Kidney epithelial cell (primary cell): ENCODE results near the gene CDKN2AIPNL. TPM values are rescaled to one million over a fixed set of nuclear protein-coding genes. Genes with fewer than 3 reads are reported as not detected.
"Not testable (repeated sequence)": the region's sequence is repeated elsewhere in the genome, so short reads cannot be mapped to it uniquely, and the experiment has no call there.

Source experiments
- DNase-seq: peaks from one replicate; pipeline ENCODE4 v3.0.0-alpha.2; 2010; ENCODE audit warnings: low read depth
- H3K27me3 ChIP-seq: 2 replicates; pipeline ENCODE4 v1.6.0; 2011; ENCODE audit warnings: low read length; ENCODE audit not compliant: control insufficient read depth, insufficient read depth
- H3K36me3 ChIP-seq: 2 replicates; pipeline ENCODE4 v1.5.1; 2011; ENCODE audit warnings: low read length; ENCODE audit not compliant: control insufficient read depth, insufficient read depth
- H3K4me3 ChIP-seq: 2 replicates; pipeline ENCODE4 v1.5.1; 2011; ENCODE audit warnings: low read depth, mild to moderate bottlenecking, control low read depth, low read length
- total RNA-seq: library from RNA; depleted of rRNA; stranded (reverse); fragments of >200 nt; gene quantifications from 2 replicates; pipeline ENCODE4 v1.2.3, GENCODE V29; 2015
- TF ChIP-seq, protein P1 (sequence below): IDR thresholded peaks from 2 replicates; pipeline ENCODE4 v1.5.1; 2011; ENCODE audit warnings: mild to moderate bottlenecking, moderate library complexity, low read length, control low read depth, inconsistent platforms; ENCODE audit not compliant: insufficient read depth, poor library complexity, severe bottlenecking

CDKN2AIPNL gene
- total RNA-seq, 1 donor from 2014 or later, result 28.3 TPM

DNA sequence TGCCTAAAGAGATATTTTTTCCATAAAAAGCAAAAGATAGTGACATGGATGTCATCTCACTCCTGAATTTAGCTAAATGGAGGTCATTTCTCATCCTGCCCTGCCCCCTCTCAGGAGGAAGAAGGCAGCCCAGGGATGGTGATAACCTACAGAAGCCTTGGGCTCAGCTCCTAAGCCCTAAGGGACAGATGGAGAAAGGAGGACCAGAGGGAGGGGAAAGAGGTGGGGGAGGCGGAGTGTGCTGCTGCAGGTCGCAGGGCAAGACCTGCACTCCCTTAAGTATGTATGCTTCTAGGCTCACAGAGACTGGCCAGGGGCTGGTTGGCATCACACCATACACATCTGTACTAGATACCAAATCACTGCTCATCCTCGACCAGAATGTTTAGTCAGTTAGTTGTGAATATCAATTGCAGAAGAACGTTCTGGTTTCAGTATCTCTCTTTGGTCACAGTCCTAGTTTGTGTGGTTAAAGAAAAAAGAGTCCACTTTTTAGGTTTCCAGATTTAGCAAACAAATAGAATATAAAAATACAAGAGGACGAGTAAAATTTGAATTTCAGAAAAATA lies 18.4 kb upstream of the CDKN2AIPNL start:
- no peaks in the 10 kb centered on the region for H3K36me3 ChIP-seq
- H3K27me3 ChIP-seq, result no peaks in the 10 kb centered on the region
- no peak for DNase-seq
- H3K4me3 ChIP-seq, result no peak overlapping the region
- TF ChIP-seq, protein P1, sequence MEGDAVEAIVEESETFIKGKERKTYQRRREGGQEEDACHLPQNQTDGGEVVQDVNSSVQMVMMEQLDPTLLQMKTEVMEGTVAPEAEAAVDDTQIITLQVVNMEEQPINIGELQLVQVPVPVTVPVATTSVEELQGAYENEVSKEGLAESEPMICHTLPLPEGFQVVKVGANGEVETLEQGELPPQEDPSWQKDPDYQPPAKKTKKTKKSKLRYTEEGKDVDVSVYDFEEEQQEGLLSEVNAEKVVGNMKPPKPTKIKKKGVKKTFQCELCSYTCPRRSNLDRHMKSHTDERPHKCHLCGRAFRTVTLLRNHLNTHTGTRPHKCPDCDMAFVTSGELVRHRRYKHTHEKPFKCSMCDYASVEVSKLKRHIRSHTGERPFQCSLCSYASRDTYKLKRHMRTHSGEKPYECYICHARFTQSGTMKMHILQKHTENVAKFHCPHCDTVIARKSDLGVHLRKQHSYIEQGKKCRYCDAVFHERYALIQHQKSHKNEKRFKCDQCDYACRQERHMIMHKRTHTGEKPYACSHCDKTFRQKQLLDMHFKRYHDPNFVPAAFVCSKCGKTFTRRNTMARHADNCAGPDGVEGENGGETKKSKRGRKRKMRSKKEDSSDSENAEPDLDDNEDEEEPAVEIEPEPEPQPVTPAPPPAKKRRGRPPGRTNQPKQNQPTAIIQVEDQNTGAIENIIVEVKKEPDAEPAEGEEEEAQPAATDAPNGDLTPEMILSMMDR, result no peak

DNA sequence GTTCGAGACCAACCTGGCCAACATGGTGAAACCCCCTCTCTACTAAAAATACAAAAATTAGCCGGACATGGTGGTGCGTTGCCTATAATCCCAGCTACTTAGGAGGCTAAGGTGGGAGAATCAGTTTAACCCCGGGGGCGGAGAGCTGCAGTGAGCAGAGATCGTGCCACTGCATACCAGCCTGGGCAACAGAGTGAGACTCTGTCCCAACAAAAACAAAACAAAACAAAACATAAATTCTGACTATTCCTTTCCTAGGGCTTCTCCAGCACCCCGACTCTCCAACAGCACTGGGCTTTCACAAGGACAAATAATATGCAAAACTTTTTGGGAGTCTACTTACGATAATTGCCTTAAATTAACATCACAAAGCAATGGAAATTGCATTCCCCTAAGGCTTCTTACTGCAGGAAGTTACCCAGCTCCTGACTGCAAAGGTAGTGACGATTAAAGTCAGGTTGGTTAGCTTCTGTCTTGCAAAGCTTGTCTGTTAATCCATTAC lies 15.9 kb upstream of the CDKN2AIPNL start:
- H3K27me3 ChIP-seq, result no peaks in the 10 kb centered on the region
- no peak overlapping the region for H3K4me3 ChIP-seq
- TF ChIP-seq, protein P1, result no peak
- DNase-seq, result no peak
- no peaks in the 10 kb centered on the region for H3K36me3 ChIP-seq

DNA sequence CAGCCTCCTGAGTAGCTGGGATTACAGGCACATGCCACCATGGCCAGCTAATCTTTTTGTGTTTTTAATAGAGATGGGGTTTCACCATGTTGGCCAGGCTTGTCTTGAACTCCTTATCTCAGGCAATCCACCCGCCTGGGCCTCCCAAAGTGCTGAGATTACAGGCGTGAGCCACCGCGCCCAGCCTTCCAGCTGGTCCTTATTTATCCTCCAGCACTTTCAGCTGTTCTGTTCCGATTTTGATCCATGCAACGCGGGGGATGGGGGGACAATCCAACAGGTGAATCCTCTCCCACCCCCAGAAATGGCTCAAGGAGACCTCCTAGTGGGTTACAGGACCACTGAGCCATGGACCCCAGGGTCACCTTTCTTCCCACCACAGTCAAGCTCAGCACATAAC lies 14.7 kb upstream of the CDKN2AIPNL start:
- no peaks in the 10 kb centered on the region for H3K27me3 ChIP-seq

DNA sequence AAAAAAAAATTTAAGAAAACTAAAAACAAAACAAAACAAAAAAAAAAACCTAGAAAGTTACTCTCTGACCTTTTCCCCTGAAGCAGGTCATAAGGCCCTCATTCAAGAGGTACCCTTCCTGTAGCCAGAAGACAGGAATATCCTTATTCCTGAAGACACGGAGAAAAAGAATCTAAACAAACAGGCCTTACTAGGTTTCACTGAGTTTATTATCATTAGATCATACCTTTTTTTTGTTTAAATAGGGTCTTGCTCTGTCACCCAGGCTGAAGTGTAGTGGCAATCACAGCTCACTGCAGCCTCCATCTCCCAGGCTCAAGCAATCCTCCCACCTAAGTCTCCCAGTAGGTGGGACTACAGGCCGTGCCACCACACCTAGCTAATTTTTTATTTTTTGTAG lies 11.7 kb upstream of the CDKN2AIPNL start:
- no peak overlapping the region for H3K4me3 ChIP-seq
- H3K36me3 ChIP-seq, result no peaks in the 10 kb centered on the region
- no peaks in the 10 kb centered on the region for H3K27me3 ChIP-seq
- no peak for DNase-seq
- TF ChIP-seq, protein P1, result no peak

More for the DNA sequence above, 14.7 kb upstream of the CDKN2AIPNL start:
- H3K36me3 ChIP-seq, result no peaks in the 10 kb centered on the region
- H3K4me3 ChIP-seq, result no peak overlapping the region
- DNase-seq, result no peak
- TF ChIP-seq, protein P1, result no peak

DNA sequence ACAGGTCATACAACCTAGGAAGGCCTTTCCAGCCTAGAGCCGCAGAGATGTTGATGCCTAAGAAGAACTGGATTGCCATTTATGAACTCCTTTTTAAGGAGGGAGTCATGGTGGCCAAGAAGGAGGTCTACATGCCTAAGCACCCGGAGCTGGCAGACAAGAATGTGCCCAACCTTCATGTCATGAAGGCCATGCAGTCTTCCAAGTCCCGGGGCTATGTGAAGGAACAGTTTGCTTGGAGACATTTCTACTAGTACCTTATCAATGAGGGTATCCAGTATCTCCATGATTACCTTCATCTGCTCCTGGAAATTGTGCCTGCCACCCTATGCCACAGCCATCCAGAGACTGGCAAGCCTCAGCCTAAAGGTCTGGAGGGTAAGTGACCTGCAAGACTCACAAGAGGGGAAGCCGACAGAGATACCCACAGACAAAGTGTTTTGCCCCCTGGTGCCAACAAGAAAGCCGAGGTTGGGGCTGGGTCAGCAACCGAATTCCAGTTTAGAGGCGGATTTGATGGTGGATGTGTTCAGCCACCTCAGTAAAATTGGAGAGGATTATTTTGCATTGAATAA lies 11.2 kb upstream of the CDKN2AIPNL start:
- DNase-seq, result no peak
- Histone ChIP-seq H3K4me3 (no peak overlapping the region), H3K27me3 (no peaks in the 10 kb centered on the region), H3K36me3 (no peaks in the 10 kb centered on the region)
- TF ChIP-seq, protein P1, result no peak

DNA sequence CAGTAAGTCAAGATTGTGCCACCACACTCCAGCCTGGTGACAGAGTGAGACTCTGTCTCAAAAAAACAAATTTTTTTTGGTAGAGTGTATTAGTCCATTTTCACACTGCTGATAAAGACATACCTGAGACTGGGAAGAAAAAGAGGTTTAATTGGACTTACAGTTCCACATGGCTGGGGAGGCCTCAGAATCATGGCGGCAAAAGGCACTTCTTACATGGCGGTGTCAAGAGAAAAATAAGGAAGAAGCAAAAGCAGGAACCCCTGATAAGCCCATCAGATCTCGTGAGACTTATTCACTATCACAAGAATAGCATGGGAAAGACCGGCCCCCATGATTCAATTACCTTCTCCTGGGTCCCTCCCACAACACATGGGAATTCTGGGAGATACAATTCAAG lies 9.4 kb upstream of the CDKN2AIPNL start:
- not testable (repeated sequence) for H3K27me3 ChIP-seq, DNase-seq, H3K36me3 ChIP-seq, H3K4me3 ChIP-seq
